Parathyroid adenoma (tissue), 2 donors: ENCODE results near the gene LCN15.

Experiments used
- H2AFZ ChIP-seq: fragments of 300-600 bp; sonication (generic); one replicate; pipeline ENCODE4 v1.7.0; 2017; ENCODE audit warnings: antibody characterized with exemption, mild to moderate bottlenecking
- H3K27ac ChIP-seq: fragments of 300-600 bp; sonication (generic); one replicate; pipeline ENCODE4 v1.7.0; 2017
- H3K27me3 ChIP-seq: fragments of 300-600 bp; sonication (generic); one replicate; pipeline ENCODE4 v1.7.0; 2017; ENCODE audit warnings: low read length; ENCODE audit not compliant: control insufficient read depth, insufficient read depth
- H3K36me3 ChIP-seq: fragments of 300-600 bp; sonication (generic); one replicate; pipeline ENCODE4 v1.7.0; 2017; ENCODE audit warnings: low read length; ENCODE audit not compliant: control insufficient read depth, insufficient read depth
- H3K4me1 ChIP-seq: fragments of 300-600 bp; sonication (generic); one replicate; pipeline ENCODE4 v1.7.0; 2017; ENCODE audit warnings: control low read depth
- H3K4me2 ChIP-seq: fragments of 300-600 bp; sonication (generic); one replicate; pipeline ENCODE4 v1.7.0; 2017; ENCODE audit warnings: low read length
- H3K4me3 ChIP-seq: fragments of 300-600 bp; sonication (generic); one replicate; pipeline ENCODE4 v1.7.0; 2017; ENCODE audit warnings: low read depth, low read length
- H3K79me2 ChIP-seq: fragments of 300-600 bp; sonication (generic); one replicate; pipeline ENCODE4 v1.7.0; 2017; ENCODE audit warnings: control low read depth
- H3K9ac ChIP-seq: fragments of 300-600 bp; sonication (generic); one replicate; pipeline ENCODE4 v1.7.0; 2017; ENCODE audit warnings: mild to moderate bottlenecking
- H3K9me3 ChIP-seq: fragments of 300-600 bp; sonication (generic); one replicate; pipeline ENCODE4 v1.7.0; 2017; ENCODE audit warnings: low read length; ENCODE audit not compliant: control insufficient read depth
- CTCF ChIP-seq: fragments of 300-600 bp; sonication (generic); IDR thresholded peaks from one replicate; pipeline ENCODE4 v1.7.0; 2017; ENCODE audit warnings: antibody characterized with exemption, mild to moderate bottlenecking
- donor health status: primary hyperparathyroidism.

LCN15 gene

DNA sequence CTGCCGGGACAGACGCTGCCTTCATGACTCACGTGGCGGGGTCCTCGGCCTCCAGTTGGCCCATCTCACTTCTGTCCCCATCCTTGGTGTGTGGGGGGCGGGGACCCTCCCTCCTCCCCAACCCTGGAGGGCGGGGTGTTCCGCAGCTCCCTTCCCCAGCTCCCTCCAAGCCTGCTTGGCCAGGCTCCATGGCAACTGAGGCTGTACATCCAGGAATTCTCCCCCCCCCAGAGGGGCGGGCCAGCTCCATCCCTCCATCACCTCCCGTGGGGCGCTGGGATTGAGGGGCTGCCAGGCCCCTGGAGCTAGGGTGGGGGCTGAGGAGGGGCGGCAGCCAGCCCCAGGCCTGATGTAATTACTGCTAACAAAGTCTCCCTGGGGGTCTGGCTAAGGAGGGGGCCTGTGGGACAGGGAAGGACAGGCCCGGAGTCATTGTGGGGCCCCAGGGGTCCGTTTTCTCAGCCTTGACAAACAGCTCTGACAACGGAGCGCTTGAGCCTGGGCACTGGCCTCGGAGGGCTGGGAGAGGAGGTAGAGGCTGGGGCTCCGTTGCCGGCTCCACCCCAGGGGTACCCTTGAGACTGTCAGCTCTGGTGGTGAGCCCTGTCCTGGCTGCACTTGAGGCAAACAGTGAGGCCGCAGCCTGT lies 43.9 kb downstream of the LCN15 start:
- no peak overlapping the region for H2AFZ ChIP-seq
- H3K27ac ChIP-seq = no peak overlapping the region
- H3K4me2 ChIP-seq = no peak overlapping the region
- no peak for TF ChIP-seq CTCF
- no peaks in the 10 kb centered on the region for H3K9me3 ChIP-seq
- no peaks in the 10 kb centered on the region for H3K4me1 ChIP-seq
- no peaks in the 10 kb centered on the region for H3K27me3 ChIP-seq
- no peaks in the 10 kb centered on the region for H3K79me2 ChIP-seq
- H3K4me3 ChIP-seq = no peak overlapping the region
- no peaks in the 10 kb centered on the region for H3K36me3 ChIP-seq
- H3K9ac ChIP-seq = no peak overlapping the region

- Histone ChIP-seq H3K4me1 (no peaks in the 10 kb centered on the region), H3K79me2 (no peaks in the 10 kb centered on the region), H3K27ac (no peak overlapping the region), H3K36me3 (no peaks in the 10 kb centered on the region), H3K9me3 (no peaks in the 10 kb centered on the region), H3K4me3 (no peak overlapping the region), H3K9ac (no peak overlapping the region), H2AFZ (no peak overlapping the region), H3K27me3 (no peaks in the 10 kb centered on the region), H3K4me2 (no peak overlapping the region)
- no peak for TF ChIP-seq CTCF
Observed at GRCh38 chr9:136719195-136719880, 45.0 kb downstream of the LCN15 start.

DNA sequence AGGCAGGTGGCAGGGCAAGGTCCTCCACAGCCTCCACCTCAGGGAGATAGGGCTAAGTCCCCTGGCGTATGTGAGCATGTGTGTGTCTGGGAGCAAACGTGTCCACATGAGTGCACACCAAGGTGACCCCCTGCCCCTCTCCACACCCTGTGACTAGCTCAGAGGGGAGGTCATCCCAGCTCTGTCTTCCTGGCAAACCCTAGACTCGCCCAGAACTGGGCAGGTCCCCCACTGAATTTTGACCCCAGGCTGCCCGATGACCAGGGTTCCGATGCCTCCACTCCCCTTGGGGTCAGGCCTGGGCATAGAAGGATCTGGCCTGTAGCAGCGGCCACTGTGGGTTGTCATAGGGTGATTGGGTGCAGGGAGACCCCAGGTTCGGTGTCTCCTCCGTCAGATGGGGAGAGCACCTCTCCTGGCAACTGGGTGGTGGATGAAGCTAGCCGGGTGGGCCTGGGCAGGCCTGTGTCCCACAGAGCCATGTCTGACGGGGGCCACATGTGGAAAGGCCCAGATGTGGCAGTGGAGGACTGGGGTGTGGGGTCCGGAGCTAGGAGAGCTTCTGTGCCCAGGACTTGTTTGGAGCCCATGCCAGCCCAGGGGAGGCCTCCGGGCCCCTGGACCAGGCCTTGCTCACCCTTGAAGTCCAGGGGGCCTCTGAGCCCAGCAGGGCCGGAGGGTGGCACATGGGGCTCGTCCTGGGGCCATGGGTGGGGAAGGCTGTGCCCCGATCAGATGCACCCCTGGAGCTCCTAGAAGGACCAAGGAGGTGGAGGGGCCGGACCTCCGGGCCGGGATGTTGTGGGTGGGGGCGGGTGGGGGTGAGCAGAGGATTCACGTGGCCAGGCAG lies 45.7 kb downstream of the LCN15 start:
- no peak overlapping the region for H3K27ac ChIP-seq
- no peaks in the 10 kb centered on the region for H3K27me3 ChIP-seq
- H3K4me3 ChIP-seq = no peak overlapping the region
- no peak overlapping the region for H3K4me2 ChIP-seq
- no peak overlapping the region for H2AFZ ChIP-seq
- H3K79me2 ChIP-seq = no peaks in the 10 kb centered on the region
- no peaks in the 10 kb centered on the region for H3K4me1 ChIP-seq
- no peak for TF ChIP-seq CTCF
- H3K36me3 ChIP-seq = no peaks in the 10 kb centered on the region
- H3K9ac ChIP-seq = no peak overlapping the region
- no peaks in the 10 kb centered on the region for H3K9me3 ChIP-seq

GRCh38 chr9:136717399-136717798 lies 46.9 kb downstream of the LCN15 start:
- no peak for TF ChIP-seq CTCF
- H3K27me3 ChIP-seq = no peaks in the 10 kb centered on the region
- no peaks in the 10 kb centered on the region for H3K36me3 ChIP-seq
- H3K9me3 ChIP-seq = no peaks in the 10 kb centered on the region
- H3K4me2 ChIP-seq = no peak overlapping the region
- no peak overlapping the region for H2AFZ ChIP-seq
- no peak overlapping the region for H3K27ac ChIP-seq
- H3K4me1 ChIP-seq = no peaks in the 10 kb centered on the region
- no peak overlapping the region for H3K9ac ChIP-seq
- no peak overlapping the region for H3K4me3 ChIP-seq
- H3K79me2 ChIP-seq = no peaks in the 10 kb centered on the region
